GM18951 (cell line): ENCODE results near the gene CAMK2B.

ENCODE experiments used
- POLR2A ChIP-seq: IDR thresholded peaks from 4 replicates; pipeline ENCODE4 v1.6.1; 2011; ENCODE audit warnings: mild to moderate bottlenecking; ENCODE audit not compliant: insufficient read length, insufficient read depth; ENCODE audit errors: extremely low read depth
- in situ Hi-C: fragments of 300-500 bp; cut with MboI; formaldehyde crosslinking; loops from one replicate; pipeline ENCODE4 v1.12.0; 2022; ENCODE audit warnings: low sequenced_read_pairs, mixed read lengths, inconsistent platforms; ENCODE audit not compliant: unreplicated experiment

The CAMK2B gene

GRCh38 chr7:44197474-44197873 lies 127.9 kb downstream of the CAMK2B start:
- TF ChIP-seq POLR2A, result no peak
- in situ Hi-C loops, result no loop called here

- in situ Hi-C loops, result no loop called here
- TF ChIP-seq POLR2A, result no peak
Observed at GRCh38 chr7:44196450-44196872, 128.9 kb downstream of the CAMK2B start.

- in situ Hi-C loops, result no loop called here
- TF ChIP-seq POLR2A, result no peak
Observed at GRCh38 chr7:44195889-44196288, 129.5 kb downstream of the CAMK2B start.

- no peak for TF ChIP-seq POLR2A
- in situ Hi-C loops, result no loop called here
Observed at GRCh38 chr7:44194562-44195145, 130.7 kb downstream of the CAMK2B start.

- in situ Hi-C loops, result no loop called here
- TF ChIP-seq POLR2A, result no peak
Observed at GRCh38 chr7:44194069-44194468, 131.3 kb downstream of the CAMK2B start.

GRCh38 chr7:44193011-44193802 lies 132.2 kb downstream of the CAMK2B start:
- in situ Hi-C loops, result no loop called here
- no peak for TF ChIP-seq POLR2A

- no peak for TF ChIP-seq POLR2A
- in situ Hi-C loops, result no loop called here
Observed at GRCh38 chr7:44191171-44191570, 134.2 kb downstream of the CAMK2B start.

- TF ChIP-seq POLR2A, result no peak
- in situ Hi-C loops, result no loop called here
Observed at GRCh38 chr7:44189993-44190872, 135.2 kb downstream of the CAMK2B start.

- in situ Hi-C loops, result no loop called here
- TF ChIP-seq POLR2A, result no peak
Observed at GRCh38 chr7:44189286-44189992, 136.0 kb downstream of the CAMK2B start, which contains the start of gene GCK. GCK (minus strand) TSS chr7:44189439; CDS start chr7:44188953, 486 bp downstream.

GRCh38 chr7:44188480-44189225 lies 136.7 kb downstream of the CAMK2B start:
- TF ChIP-seq POLR2A, result no peak
- in situ Hi-C loops, result no loop called here

- in situ Hi-C loops, result no loop called here
- TF ChIP-seq POLR2A, result no peak
Observed at GRCh38 chr7:44187636-44188416, 137.6 kb downstream of the CAMK2B start.

- in situ Hi-C loops, result no loop called here
- TF ChIP-seq POLR2A, result no peak
Observed at GRCh38 chr7:44186736-44187135, 138.7 kb downstream of the CAMK2B start.

GRCh38 chr7:44185729-44186128 lies 139.7 kb downstream of the CAMK2B start:
- no peak for TF ChIP-seq POLR2A
- in situ Hi-C loops, result no loop called here
